ENCODE measurements around the gene MYH10.

GRCh38 chr17:8675306-8675705 lies 44.8 kb upstream of the MYH10 start:
- TF ChIP-seq CREB5 (CRISPR knock-in tag; IDR thresholded peaks at IDR 0.05; ENCODE audit: low read depth), result no peak
- TF ChIP-seq GLIS3 (CRISPR knock-in tag; IDR thresholded peaks at IDR 0.05), result no peak
- TF ChIP-seq OSR1 (CRISPR knock-in tag; IDR thresholded peaks at IDR 0.05), result no peak
- no peak for TF ChIP-seq ZC3H10 (CRISPR knock-in tag; IDR thresholded peaks at IDR 0.05)
- TF ChIP-seq ARNTL (CRISPR knock-in tag; IDR thresholded peaks at IDR 0.05; ENCODE audit: borderline replicate concordance, low read depth), result no peak
